COR-L47 (cell line): ENCODE results near the gene ONECUT2.
"Not testable (repeated sequence)": the region's sequence is repeated elsewhere in the genome, so short reads cannot be mapped to it uniquely, and the experiment has no call there.

Experiments
- DNase-seq: peaks from one replicate; lab custom pipeline; 2025; lab: John Stamatoyannopoulos, UW

ONECUT2 gene

DNA sequence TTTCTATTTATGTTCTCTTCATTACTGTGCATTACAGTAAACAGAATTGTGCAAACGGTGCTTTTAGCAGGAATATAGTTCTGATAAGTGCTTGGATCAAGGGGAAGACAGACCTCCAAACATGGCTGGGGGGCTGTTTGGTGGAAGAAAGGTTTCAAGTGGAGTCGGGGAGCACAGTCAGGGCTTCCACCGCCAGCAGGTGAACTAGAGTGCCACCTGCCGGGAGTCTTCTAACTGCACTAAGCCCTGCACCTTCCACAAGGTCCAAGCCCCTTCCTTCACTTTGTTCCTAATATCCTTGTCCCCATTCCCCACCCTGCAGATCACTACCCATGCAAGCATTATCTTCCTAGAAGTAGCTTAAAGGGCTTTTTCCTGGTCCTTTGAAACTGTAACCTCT, 11.1 kb downstream of the ONECUT2 start:
- DNase-seq = peak; percentile 47

DNA sequence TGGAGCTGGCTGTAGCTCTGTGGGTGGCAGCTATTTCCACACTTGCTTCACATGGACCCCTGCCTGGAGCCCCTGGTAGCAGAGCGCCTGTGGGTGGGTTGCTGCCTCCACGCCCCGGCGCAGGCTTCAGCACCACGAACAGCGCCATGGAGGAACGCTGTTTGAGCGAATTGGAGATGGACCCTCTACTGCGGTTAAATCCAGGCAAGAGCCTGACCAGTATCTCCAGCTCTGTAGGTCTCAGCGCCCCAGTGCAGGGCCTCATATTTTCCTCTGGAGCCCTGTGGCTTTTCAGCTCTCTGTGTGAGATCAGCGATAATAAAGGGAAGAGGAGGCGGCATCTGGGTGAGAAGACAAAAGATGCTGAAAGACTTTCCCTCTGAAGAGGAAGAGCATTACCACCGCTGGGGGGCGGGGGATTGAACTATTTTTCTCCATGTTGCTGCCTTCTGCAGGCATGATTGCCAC, 12.0 kb downstream of the ONECUT2 start:
- no peak for DNase-seq

DNA sequence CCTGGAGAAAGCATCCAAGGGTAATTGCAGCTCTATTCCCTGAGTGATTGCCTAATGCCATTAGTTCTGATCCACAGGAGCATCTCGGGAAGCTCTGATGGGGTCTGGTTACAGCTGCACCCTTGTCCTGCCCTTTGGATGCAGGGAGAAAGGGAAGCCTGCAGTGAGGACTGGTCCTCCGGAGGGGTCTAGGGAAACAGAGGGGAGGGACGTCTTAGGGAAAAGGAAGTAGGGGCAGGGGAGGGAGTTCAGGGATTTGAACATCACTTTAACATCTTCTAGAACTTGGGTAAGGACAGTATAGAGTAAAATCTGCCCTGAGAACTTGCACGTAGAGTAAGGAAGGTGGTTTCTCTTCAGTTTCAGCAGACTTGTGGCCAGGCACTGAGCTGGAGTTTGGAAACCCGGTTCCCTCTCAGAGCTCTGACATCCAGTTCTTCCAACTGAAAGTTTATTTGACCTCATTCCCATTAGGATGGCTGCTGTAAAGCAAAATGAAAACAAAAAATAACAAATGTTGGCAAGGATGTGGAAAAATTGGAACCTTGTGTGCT, 20.5 kb downstream of the ONECUT2 start:
- DNase-seq = no peak

DNA sequence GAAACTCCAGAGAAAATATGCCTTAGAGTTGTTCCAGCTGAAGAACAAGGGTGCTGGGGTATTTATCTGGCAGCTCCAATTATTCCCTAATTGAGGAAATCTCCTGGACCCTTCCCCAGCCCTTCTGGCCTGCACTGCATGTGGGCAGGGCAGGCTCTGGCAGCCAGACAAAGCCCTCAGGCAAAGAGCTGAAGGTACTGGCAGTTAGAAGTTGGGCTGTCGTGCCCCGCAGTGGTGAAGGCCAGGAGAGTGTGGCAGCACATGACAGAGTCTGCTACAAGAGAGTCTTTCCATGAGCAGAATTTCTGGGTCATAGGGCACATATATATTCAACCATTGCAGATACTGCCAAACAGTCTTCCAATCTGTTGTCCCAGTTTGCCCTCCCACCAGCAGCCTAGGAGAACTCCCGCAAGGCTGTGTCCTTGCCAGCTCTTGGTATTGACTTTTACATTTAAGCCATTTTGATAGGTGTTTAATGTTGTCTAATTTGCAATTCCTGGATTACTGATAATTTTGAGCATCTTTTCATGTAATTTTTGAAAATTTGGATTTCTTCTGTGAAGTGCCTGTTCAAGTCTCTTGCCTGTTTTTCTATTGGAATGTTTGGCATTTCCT, 26.6 kb downstream of the ONECUT2 start:
- DNase-seq = no peak

DNA sequence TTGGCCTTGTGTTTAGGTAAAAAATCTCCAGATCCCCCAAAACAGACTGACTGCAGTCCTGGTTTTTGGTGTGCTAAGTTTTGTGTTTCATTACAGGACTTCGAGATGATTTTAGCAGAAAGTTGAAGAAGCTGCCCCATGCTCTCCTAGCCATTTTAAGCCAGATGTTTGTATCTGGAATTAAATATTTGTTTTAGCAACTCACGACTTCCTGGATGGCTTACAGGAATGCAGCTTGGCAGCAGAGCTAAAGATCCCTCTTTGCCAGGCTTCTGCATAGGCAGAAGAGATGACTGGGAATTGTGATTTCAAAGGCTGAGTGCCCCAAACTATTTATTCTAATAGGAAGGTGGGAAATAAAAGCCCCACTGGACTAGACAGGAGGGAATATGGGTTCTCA, 31.1 kb downstream of the ONECUT2 start:
- no peak for DNase-seq

DNA sequence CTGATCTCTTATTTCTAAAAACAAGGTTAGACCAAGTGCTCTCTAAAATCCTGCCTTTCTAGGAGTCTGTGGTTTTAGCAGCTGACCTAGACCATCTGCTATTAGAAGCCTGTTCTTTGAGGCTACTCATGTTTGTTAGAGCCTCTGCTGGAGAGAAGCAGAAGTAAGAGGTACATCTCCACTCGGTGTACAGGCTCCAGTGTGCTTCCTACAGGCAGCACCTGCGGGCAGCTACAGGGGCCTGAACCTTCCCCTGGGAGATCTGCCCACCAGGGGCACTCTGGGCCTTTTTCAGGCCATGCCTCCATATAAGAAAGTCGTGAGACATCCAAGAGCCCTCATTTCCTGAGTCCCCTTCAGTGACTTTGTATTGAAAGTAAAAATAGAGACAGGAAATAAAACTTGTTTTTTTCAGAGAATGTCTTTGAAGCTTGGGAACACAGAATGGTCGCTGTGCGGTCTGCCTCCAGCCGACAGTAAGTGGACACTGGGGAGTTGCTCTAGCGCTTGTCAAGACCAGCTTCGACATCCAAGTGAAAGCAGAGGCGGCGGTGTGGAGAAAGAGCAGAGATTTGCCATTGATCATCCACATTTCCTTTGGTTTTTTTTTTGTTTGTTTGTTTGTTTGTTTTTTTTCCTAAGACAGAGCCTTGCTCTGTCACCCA, 31.7 kb downstream of the ONECUT2 start:
- no peak for DNase-seq

DNA sequence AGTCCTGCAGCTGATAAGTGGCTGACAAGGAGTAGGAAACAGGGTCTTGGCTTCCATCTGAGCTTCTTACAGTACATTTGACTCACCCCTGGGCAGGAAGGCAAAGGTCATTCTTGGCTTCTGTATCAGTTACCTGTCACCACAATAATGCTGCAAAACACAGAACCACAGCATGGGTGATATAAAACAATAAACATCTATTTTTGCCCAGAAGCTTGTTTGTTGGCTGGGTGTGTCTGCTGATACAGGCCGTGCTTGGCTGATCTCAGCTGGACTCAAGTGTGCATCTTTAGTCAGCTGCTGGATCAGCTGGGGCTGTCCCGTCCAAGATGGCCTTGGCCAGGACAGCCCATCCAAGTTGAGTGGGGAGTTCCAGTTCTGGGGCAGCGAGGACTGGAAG, 34.7 kb downstream of the ONECUT2 start:
- DNase-seq = no peak

DNA sequence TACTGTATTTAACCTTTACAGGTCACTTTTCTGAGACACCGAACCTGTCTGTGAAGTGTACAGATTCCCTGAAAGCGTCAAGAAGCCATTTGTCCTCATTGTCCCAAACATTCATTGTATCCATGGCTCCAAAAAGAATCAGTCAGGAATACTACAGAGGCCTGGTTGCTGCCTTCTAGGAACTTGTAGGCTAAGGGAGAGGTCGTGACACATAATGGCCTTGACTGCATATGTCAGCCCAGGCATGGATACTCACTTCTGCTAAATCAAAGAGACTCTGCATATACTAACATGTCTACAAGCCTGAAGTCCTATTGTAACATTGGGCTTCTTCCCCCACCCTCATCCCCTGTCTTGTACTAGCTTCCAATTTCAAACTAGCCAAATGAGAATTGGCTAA, 40.2 kb downstream of the ONECUT2 start:
- no peak for DNase-seq

DNA sequence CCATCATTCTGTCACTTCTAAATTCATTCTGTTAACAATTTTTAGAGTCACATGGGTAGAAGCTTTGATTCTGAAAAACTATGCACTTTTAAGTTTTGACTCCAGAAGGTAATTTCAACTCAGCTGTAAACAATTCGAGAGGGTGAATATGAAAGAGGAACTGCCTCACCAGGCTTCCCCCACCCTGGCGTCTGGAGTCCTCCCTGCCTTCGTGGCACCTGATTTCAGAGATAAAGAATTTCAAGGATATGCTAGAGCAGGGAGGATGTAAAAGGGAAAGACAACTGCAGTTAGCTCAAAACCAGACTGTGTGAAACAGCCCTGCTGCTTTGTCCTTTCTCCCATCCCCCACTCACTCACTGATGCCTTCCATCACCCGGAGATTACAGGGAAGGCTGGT, 40.7 kb downstream of the ONECUT2 start:
- DNase-seq = no peak

DNA sequence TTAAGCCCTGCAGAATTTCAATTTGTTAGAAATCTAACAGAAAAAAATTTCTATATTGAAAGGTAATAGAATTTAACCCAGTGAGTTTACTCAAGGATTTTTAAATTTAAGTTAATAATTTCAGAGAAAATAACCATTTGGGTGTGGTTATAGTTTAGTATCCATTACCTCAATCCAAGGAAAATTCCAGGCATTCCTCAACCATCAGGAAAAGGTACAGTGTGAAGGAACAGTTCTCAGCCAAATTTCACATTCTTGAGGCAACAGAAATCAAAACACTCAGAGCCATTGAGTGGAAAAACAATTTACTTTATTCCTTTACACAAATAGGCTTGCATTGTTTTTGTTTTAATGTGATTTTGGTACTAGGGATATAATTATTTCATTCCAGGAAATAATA, 45.6 kb downstream of the ONECUT2 start:
- no peak for DNase-seq

DNA sequence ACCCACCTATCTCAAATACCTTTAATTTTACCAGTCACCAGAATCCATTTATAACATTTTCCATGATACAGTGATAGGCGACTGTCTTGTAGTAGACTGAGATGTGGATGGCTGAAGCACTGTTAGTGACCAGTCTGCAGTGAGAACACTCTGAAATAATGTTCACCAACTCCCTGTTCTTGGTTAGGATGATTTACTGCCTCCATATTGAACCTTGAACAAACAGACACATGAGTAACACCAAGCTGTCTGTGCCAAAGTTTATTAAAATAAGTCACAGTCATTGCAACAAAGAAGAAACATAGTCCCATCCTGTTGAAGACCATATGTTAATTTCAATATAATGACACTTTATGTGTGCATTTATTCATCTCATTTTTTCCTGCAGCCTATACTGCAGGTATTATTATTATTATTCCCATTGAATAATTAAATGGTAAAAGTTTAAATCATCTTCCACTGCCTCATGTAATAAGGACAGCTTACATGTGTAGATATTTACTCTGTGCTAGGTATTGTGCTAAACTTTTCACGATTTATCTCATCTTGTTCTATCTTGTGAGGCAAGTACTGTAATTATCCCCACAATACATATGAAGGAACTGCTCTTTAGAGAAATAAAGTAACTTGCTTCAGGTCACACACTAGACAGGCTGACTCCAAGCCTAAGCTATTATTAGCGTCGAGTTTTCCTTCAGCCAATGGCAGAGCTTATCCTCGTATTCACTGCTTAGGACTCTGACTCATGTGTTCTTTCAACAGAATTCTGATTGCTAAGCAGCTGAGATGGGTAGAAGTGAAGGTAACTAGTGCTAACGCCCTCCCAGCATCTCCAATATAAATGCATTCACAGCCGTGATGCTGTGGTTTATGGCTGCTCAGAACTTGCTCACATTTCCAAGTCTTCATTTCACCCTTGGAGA, 62.5 kb downstream of the ONECUT2 start:
- no peak for DNase-seq

DNA sequence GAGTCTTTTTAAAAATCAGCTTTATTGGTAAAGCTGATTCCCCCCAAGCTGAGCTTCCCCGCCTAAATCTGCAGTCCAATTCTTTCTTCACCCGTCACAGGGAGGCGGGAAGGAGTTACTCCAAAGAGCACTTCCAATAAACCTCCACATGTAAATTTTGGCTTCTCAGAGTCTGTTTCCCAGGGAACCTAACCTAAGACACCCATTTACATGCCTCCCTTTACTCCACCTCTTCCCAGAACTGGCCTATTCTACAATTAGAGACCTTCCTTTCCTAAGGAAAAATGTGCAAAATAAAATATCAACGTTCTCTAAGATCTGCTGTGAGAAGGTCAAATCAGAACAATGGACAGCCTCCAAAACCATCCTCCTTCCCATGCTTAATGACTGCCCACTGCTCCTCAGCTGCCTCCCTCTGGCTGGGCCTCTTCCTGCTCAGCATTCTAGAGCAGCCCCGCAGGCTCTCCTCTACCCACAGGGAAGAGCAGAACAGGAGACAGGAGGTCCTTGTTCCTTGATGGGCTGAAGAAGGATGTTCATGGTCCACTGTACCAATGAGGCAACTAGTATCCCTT, 63.6 kb downstream of the ONECUT2 start:
- DNase-seq = no peak

DNA sequence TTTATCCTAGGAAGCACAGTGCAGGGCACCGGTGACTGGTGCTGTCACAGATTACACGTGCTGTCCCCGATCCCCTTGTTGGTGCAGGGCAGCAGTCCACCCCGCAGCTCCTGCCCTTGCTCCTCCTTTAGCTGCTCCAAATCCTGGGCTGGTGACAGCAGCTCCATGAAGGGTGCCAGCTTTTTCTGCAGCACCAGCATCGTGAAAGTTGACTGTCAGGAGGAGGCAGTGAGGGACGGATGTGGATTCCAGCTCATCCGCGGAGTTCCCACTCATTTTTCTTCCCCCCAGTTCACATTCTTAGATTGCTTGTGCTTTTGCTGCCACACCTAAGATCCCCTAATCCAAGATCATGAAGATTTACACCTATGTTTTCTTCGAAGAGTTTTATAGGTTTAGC, 67.5 kb downstream of the ONECUT2 start:
- DNase-seq = no peak

DNA sequence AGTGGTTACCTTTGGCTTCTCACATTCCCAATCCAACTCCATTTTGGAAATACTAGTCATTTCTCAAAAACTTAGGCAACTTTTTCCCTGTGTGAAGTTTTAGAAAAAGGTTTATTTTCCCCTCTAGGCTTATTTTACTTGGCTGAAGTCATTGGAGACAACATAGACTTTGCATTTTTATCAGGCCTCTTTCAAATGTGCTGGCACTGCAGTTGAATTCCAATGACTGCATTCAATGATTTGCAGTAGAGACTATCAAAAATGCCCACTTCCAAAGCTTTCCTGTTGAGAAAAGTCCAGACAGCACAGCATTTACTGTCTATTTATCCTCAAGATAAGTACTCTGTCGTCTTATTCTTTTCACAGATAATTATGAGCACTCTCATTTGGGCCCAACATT, 70.1 kb downstream of the ONECUT2 start:
- no peak for DNase-seq

DNA sequence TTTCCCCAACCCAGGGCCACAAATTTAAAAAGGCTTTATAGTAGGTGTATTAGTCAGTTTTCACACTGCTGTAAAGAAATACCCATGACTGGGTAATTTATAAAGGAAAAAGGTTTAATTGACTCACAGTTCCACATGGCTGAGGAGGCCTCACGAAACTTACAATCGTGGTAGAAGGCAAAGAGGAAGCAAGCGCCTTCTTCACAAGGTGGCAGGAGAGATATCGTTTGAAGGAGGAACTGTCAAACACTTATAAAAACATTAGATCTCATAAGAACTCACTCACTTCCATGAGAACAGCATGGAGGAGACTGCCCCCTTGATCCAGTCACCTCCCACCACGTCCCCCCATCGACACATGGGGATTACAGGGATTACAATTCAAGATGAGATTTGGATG, 80.9 kb downstream of the ONECUT2 start:
- DNase-seq = no peak

DNA sequence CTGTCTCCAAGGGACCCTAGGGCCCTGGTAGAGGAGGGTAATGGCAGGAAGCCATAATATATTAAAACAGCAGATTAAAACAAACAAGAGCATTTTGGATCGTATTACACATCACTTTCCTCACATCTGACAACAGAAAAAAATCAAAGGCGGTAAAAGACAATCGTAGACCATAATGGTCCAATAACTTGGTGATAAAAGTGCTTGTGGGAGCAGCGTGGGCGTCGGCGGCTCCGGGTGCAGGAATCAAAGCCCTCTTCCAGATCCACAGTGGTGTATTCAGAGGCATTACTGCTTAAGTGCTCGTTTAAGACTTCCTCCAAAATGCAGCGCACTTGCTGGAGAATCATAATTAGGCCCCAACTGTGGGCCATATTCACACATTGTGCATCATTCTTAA, 83.4 kb downstream of the ONECUT2 start:
- DNase-seq = no peak

DNA sequence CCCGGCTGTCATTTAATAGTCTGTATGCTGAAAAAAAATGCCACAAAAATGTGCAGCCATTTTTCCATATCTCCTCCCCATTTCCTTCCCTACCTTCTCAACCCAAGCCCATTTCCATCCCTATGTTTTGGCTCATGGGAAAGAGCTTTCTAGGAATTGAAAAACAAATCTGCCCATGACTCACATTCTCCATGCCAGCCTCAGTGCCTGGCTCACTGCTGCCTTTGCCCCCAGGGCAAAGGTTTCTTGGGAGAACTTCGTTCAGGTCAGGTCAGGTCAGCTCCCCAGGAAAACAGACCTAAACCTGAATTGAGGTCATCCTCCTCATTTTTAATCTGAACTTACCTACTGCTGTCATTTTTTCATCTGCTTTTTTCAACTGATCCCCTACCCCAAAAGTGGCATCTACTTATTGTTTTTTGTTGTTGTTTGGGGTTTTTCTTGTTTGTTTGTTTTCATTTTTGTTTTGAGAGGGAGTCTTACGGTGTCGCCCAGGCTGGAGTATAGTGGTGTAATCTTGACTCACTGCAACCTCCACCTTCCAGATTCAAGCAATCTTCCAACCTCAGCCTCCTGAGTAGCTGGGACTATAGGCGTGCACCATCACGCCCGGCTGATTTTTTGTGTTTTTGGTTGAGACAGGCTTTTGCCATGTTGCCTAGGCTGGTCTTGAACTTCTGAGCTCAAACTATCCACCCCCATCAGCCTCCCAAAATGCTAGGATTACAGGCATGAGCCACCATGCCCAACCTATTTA, 84.7 kb downstream of the ONECUT2 start:
- DNase-seq = no peak

DNA sequence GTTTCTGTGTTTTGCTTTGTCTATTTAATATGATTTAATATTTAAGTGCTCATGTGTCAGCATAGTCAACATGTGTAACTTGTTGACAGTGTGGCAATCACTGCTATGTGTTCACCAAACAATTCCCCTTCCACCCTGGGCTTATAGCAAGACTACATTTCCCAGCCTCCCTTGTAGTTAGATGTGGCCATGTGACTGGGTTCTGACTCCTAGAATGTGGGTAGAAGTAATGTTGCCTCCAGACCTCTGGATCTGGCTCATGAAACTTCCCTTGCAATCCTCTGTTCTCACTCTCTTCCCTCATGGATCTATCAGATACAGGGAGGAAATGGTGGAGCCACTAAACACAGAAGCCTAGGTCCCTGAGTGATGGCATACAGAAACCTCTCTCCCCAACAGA, 87.2 kb downstream of the ONECUT2 start:
- DNase-seq = not testable (repeated sequence)

DNA sequence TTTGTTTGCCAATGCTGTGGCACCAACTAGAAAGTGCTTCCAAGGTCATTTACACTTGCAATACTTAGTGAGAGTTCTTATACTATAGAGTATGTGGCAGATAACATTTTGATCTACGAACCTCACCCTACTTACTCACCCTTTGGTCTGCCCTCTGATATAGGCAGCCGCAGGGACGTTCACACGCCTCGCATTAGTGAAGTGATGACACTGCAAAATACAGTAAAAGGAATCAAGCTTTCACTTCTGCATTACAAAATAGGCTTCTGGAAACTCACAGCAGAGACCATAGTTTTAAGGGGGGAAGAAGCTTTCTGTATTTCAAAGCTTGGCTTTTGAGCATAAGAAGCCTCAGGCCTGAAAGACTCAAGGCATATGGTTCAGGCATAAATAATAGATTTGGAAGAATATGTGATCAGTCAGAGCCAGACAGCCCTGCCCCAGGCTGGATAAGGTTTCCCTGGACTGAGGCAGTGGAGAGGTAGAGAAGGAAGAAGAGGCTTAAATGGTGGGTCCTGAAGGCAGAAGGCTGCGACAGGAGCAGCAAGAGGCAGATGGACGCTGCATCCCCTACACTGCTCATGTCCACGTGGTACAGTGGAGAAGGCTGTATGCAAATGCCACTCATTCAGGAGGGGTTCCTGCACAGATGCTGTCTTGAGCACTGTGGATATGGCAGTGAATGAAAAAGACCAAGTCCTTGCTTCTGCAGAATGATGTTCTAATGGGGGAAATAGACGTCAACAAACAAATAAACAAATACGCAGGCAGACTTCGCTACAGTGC, 88.2 kb downstream of the ONECUT2 start:
- DNase-seq = no peak

DNA sequence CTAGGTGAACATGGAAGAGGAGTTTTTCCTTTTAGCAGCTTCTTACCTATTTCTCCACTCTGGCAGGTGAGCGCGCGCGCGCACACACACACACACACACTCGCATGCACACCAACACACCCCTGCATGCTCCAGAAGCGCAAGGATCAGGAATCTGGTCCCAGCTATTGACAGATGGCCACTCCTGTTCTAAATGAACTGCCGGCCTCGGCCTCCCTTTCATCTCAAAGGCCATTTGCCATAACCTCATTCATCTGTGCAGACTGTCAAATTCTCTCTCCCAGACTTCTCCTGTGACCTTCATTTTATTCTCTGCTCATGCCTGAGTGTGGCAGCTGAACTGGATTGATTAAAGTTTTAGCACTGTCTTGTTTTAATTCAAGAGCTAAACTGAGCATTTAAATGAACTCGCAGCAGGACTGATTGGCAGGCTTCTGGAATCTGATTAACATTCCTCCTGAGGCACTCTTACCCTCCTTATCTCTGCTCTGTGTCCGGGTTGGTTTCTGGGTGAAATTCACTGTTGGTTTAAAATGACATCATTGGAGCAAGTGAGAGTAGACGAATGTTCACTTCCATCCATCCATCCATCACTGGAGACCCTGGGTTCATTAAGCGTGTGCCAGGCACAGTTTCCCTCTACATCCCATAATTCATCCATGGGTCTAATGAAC, 92.5 kb downstream of the ONECUT2 start:
- no peak for DNase-seq
